DND-41 (cell line): ENCODE results near the gene HAPLN3.

Source experiments
- CTCF ChIP-seq: IDR thresholded peaks from 2 replicates; pipeline ENCODE4 v1.5.1; 2012; ENCODE audit warnings: borderline replicate concordance, low read length, moderate library complexity, mild to moderate bottlenecking; ENCODE audit not compliant: poor library complexity, severe bottlenecking; ENCODE audit errors: extremely low read depth
- EZH2 ChIP-seq: IDR thresholded peaks from 3 replicates; pipeline ENCODE4 v1.6.1; 2012; ENCODE audit warnings: borderline replicate concordance, low read depth, mild to moderate bottlenecking, moderate library complexity, low read length, inconsistent platforms; ENCODE audit not compliant: severe bottlenecking

GRCh38 chr15:88847144-88847543, 48.2 kb downstream of the HAPLN3 start:
- TF ChIP-seq CTCF (no peak), EZH2 (no peak)
